ENCODE measurements around the gene FOXI1.
"Not testable (repeated sequence)": the region's sequence is repeated elsewhere in the genome, so short reads cannot be mapped to it uniquely, and the experiment has no call there.

The FOXI1 gene

GRCh38 chr5:170112876-170113521 lies 7.3 kb downstream of the FOXI1 start:
- in situ Hi-C loops (cut with HindIII; ENCODE audit: low pct_ligation_motif_present, low pct_unique_long_range_greater_than_20kb, low sequenced_read_pairs), result no loop called here

GRCh38 chr5:170113522-170113900 lies 7.8 kb downstream of the FOXI1 start:
- in situ Hi-C loops (cut with HindIII; ENCODE audit: low pct_ligation_motif_present, low pct_unique_long_range_greater_than_20kb, low sequenced_read_pairs), result no loop called here
- DNase-seq, result no peak

More at GRCh38 chr5:170112876-170113521, 7.3 kb downstream of the FOXI1 start:
- no peak for DNase-seq

GRCh38 chr5:170114271-170114670 lies 8.6 kb downstream of the FOXI1 start:
- no peak for DNase-seq
- in situ Hi-C loops (cut with HindIII; ENCODE audit: low pct_ligation_motif_present, low pct_unique_long_range_greater_than_20kb, low sequenced_read_pairs), result no loop called here

GRCh38 chr5:170115925-170116324 lies 10.2 kb downstream of the FOXI1 start:
- no peak for DNase-seq
- in situ Hi-C loops (cut with HindIII; ENCODE audit: low pct_ligation_motif_present, low pct_unique_long_range_greater_than_20kb, low sequenced_read_pairs), result no loop called here

- in situ Hi-C loops (cut with HindIII; ENCODE audit: low pct_ligation_motif_present, low pct_unique_long_range_greater_than_20kb, low sequenced_read_pairs), result no loop called here
- no peak for DNase-seq
These were observed 12.0 kb downstream of the FOXI1 start for GRCh38 chr5:170117736-170118135.

- in situ Hi-C loops (cut with HindIII; ENCODE audit: low pct_ligation_motif_present, low pct_unique_long_range_greater_than_20kb, low sequenced_read_pairs), result no loop called here
- no peak for DNase-seq
These were observed 14.9 kb downstream of the FOXI1 start for GRCh38 chr5:170120576-170120975.

GRCh38 chr5:170121321-170121720 lies 15.6 kb downstream of the FOXI1 start:
- in situ Hi-C loops (cut with HindIII; ENCODE audit: low pct_ligation_motif_present, low pct_unique_long_range_greater_than_20kb, low sequenced_read_pairs), result no loop called here
- peak; percentile 7 for DNase-seq

GRCh38 chr5:170126061-170126460 lies 20.4 kb downstream of the FOXI1 start:
- DNase-seq, result no peak
- in situ Hi-C loops (cut with HindIII; ENCODE audit: low pct_ligation_motif_present, low pct_unique_long_range_greater_than_20kb, low sequenced_read_pairs), result no loop called here

- DNase-seq, result no peak
- in situ Hi-C loops (cut with HindIII; ENCODE audit: low pct_ligation_motif_present, low pct_unique_long_range_greater_than_20kb, low sequenced_read_pairs), result no loop called here
These were observed 20.9 kb downstream of the FOXI1 start for GRCh38 chr5:170126626-170127025.

- DNase-seq, result no peak
- in situ Hi-C loops (cut with HindIII; ENCODE audit: low pct_ligation_motif_present, low pct_unique_long_range_greater_than_20kb, low sequenced_read_pairs), result no loop called here
These were observed 25.5 kb downstream of the FOXI1 start for GRCh38 chr5:170131235-170131634.

GRCh38 chr5:170132269-170132975 lies 26.7 kb downstream of the FOXI1 start:
- DNase-seq, result peak; percentile 33
- in situ Hi-C loops (cut with HindIII; ENCODE audit: low pct_ligation_motif_present, low pct_unique_long_range_greater_than_20kb, low sequenced_read_pairs), result no loop called here

- no peak for DNase-seq
- in situ Hi-C loops (cut with HindIII; ENCODE audit: low pct_ligation_motif_present, low pct_unique_long_range_greater_than_20kb, low sequenced_read_pairs), result no loop called here
These were observed 27.3 kb downstream of the FOXI1 start for GRCh38 chr5:170132976-170133448.

- no peak for DNase-seq
- in situ Hi-C loops (cut with HindIII; ENCODE audit: low pct_ligation_motif_present, low pct_unique_long_range_greater_than_20kb, low sequenced_read_pairs), result no loop called here
These were observed 30.2 kb downstream of the FOXI1 start for GRCh38 chr5:170135796-170136490.

- no peak for DNase-seq
- in situ Hi-C loops (cut with HindIII; ENCODE audit: low pct_ligation_motif_present, low pct_unique_long_range_greater_than_20kb, low sequenced_read_pairs), result no loop called here
These were observed 30.8 kb downstream of the FOXI1 start for GRCh38 chr5:170136506-170136905.

GRCh38 chr5:170137694-170138214 lies 32.1 kb downstream of the FOXI1 start:
- in situ Hi-C loops (cut with HindIII; ENCODE audit: low pct_ligation_motif_present, low pct_unique_long_range_greater_than_20kb, low sequenced_read_pairs), result no loop called here

GRCh38 chr5:170138273-170138672 lies 32.6 kb downstream of the FOXI1 start:
- in situ Hi-C loops (cut with HindIII; ENCODE audit: low pct_ligation_motif_present, low pct_unique_long_range_greater_than_20kb, low sequenced_read_pairs), result no loop called here
- DNase-seq, result no peak

More at GRCh38 chr5:170137694-170138214, 32.1 kb downstream of the FOXI1 start:
- no peak for DNase-seq

GRCh38 chr5:170139786-170140335 lies 34.2 kb downstream of the FOXI1 start:
- in situ Hi-C loops (cut with HindIII; ENCODE audit: low pct_ligation_motif_present, low pct_unique_long_range_greater_than_20kb, low sequenced_read_pairs), result no loop called here
- no peak for DNase-seq

GRCh38 chr5:170141196-170141595 lies 35.5 kb downstream of the FOXI1 start:
- in situ Hi-C loops (cut with HindIII; ENCODE audit: low pct_ligation_motif_present, low pct_unique_long_range_greater_than_20kb, low sequenced_read_pairs), result not testable (repeated sequence)

GRCh38 chr5:170141636-170142035 lies 35.9 kb downstream of the FOXI1 start:
- in situ Hi-C loops (cut with HindIII; ENCODE audit: low pct_ligation_motif_present, low pct_unique_long_range_greater_than_20kb, low sequenced_read_pairs), result no loop called here
- no peak for DNase-seq

More at GRCh38 chr5:170141196-170141595, 35.5 kb downstream of the FOXI1 start:
- DNase-seq, result not testable (repeated sequence)
